HG03039 (cell line): Measurements from ENCODE around the gene PASK.

Experiments
- ATAC-seq: cut with Tn5 transposase; IDR thresholded peaks from one replicate; pipeline ENCODE4 v1.9.1; 2021; ENCODE audit warnings: mild to moderate bottlenecking, moderate library complexity; ENCODE audit not compliant: unreplicated experiment

Gene PASK

GRCh38 chr2:241149675-241149924 lies 328 bp upstream of the PASK start:
- peak; percentile 3 for ATAC-seq

- no peak for ATAC-seq
These were observed 1.0 kb downstream of the PASK start for GRCh38 chr2:241148239-241148638.

GRCh38 chr2:241147336-241147735 lies 1.9 kb downstream of the PASK start:
- ATAC-seq: no peak

- no peak for ATAC-seq
These were observed 3.0 kb downstream of the PASK start for GRCh38 chr2:241146286-241146685.

- ATAC-seq: no peak
These were observed 6.7 kb downstream of the PASK start for GRCh38 chr2:241142593-241142992.

GRCh38 chr2:241142063-241142462 lies 7.2 kb downstream of the PASK start:
- no peak for ATAC-seq

- ATAC-seq: no peak
These were observed 8.0 kb downstream of the PASK start for GRCh38 chr2:241141214-241141770.

GRCh38 chr2:241140445-241140840 lies 8.8 kb downstream of the PASK start:
- no peak for ATAC-seq

- no peak for ATAC-seq
These were observed 9.5 kb downstream of the PASK start for GRCh38 chr2:241139531-241140444.

GRCh38 chr2:241138471-241138870 lies 10.8 kb downstream of the PASK start:
- ATAC-seq: no peak

GRCh38 chr2:241137276-241138190 lies 11.7 kb downstream of the PASK start:
- ATAC-seq: no peak

GRCh38 chr2:241136661-241137260 lies 12.5 kb downstream of the PASK start:
- ATAC-seq: no peak

GRCh38 chr2:241136191-241136590 lies 13.1 kb downstream of the PASK start:
- no peak for ATAC-seq

GRCh38 chr2:241135737-241136136 lies 13.5 kb downstream of the PASK start:
- ATAC-seq: no peak

GRCh38 chr2:241134711-241135110 lies 14.6 kb downstream of the PASK start:
- ATAC-seq: no peak

- no peak for ATAC-seq
These were observed 15.8 kb downstream of the PASK start for GRCh38 chr2:241133436-241133820.

- ATAC-seq: no peak
These were observed 16.5 kb downstream of the PASK start for GRCh38 chr2:241132538-241133435.

GRCh38 chr2:241131531-241131930 lies 17.7 kb downstream of the PASK start:
- no peak for ATAC-seq

- no peak for ATAC-seq
These were observed 19.0 kb downstream of the PASK start for GRCh38 chr2:241130316-241130715.
